Measurements from ENCODE around the gene CLEC4G.

CLEC4G gene

GRCh38 chr19:7720351-7720750, 11.6 kb downstream of the CLEC4G start:
- no peak for DNase-seq

GRCh38 chr19:7718668-7719067, 13.2 kb downstream of the CLEC4G start:
- no peak for DNase-seq

- DNase-seq = no peak
Measured at GRCh38 chr19:7716762-7717161, 15.1 kb downstream of the CLEC4G start.

- DNase-seq = no peak
Measured at GRCh38 chr19:7715671-7716070, 16.2 kb downstream of the CLEC4G start.

- DNase-seq = no peak
Measured at GRCh38 chr19:7710616-7711015, 21.3 kb downstream of the CLEC4G start.

GRCh38 chr19:7709932-7710460, 21.9 kb downstream of the CLEC4G start:
- no peak for DNase-seq

DNA sequence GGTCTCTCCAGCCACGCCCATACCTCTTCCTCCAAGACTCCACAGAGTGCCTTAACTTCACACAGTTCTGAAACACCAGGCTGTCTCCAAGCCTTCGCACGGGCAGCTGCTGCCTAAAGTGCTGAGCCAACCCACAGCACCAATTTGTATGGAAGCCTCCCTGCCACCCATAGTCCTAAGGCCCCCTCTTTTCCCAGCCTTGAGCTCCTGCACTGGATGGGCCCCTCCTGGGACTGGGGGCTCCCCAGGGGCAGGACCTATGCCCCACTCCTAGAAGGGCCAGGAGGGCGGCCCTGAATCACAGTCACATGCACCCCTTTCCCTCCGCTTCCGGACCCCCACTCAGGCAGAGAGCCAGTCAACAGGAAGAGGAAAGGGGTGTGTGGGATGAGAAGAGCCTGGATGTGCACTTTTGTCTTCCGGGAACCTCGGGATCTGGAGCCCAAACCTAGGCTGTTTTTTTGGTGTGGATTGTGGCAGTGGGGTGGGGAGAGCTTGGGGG, 24.9 kb downstream of the CLEC4G start:
- no peak for DNase-seq

DNA sequence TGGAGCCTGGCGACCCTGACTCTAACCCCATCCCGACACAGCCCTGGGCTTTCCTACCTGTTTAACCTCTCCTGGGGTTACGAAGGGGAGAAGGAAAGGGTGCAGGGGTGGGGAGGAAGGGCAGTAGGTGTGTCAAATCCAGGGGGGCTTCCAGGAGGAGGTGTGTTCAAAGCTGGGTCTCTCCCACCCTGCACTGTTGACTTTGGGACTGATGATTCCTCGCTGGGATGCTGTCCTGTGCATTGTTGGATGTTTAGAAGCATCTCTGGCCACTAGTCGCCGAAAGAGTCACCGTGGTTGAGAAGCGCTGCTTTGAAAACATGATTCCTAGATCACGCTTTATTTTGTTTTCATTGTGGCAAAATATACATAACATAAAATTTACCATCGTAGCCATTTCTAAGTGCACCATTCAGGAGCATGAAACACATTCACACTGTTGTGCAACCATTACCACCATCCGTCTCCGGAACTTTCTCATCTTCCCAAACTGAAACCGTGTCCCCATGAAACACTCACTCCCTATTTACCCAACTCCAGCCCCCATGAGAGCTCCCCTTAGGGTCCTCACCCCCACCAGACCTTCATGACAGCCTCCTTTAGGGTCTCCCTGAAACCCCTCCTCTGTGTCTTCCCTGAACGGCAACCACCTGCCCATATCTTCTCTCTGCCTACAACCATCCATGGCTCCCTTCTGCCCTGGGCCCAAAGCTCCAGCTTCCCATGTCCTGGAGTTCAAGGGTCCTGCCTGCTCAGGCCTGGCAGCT, 25.5 kb downstream of the CLEC4G start:
- DNase-seq = no peak

DNA sequence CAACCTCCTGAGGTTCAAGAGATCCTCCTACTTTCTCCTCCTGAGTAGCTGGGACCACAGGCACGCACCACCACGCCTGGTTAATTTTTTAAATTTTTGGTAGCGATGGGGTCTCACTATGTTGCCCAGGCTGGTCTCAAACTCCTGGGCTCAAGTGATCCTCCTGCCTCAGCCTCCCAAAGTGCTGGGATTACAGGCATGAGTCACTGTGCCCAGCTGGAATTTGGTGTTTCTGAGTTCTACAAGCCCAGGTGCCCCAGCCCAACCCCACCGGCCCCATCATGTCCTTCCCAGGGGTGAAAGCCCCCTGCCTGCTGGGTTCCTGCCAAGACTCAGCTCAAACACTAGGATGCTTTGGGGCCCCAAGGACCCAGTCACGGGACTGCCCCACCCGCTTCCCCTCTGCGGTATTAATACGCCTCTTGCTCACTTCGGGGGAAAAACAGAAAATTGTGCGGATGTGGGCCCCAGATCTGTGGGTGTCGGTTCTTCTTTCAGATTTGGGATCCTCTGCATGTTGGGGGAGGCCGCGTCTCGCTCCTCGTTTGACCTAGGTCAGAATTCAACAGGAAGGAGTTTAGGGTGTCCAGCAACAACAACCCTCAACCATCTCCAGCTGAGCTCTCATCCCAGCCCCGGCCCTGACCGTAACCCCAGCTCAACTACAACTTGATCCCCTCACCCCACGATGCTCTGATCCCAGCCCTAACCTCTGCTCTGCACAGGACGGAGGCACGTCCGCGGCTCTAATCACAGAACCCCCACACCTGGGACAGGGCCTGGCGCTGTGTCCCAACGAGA, 26.3 kb downstream of the CLEC4G start:
- peak; percentile 63 for DNase-seq

DNA sequence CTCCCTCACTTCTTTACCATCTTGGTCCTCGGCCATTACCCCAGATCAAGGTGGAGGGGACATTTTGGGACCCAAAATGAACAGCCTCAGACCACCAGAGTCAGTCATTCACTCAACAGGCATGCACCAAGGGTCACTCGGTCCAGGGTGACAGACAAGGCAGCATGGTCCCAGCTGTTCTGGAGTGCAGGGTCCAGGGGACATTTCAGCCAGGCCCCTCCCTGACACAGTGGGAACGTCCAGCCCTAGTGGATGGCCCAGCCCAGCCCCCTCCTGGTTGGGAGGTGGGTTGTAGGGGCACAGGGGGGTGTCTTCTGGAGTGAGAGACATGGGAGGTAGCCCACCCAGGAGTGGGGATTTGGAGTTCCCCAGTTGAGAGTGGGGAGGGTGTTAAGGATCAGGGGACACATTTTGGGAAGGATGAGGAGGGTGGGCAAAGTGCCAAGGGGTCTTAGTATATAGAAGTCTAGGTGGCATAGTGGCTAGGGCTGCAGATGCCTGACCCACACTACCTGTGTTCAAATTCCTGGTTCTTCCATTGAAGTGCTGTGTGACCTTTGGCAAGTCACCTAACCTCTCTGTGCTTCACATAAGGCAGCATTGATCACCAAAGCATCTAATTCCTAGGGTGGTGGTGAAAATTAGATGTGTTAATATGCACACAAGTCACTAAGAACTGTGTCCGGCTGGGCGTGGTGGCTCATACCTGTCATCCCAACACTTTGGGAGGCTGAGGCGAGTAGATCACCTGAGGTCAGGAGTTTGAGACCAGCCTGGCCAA, 27.4 kb downstream of the CLEC4G start:
- DNase-seq = no peak

DNA sequence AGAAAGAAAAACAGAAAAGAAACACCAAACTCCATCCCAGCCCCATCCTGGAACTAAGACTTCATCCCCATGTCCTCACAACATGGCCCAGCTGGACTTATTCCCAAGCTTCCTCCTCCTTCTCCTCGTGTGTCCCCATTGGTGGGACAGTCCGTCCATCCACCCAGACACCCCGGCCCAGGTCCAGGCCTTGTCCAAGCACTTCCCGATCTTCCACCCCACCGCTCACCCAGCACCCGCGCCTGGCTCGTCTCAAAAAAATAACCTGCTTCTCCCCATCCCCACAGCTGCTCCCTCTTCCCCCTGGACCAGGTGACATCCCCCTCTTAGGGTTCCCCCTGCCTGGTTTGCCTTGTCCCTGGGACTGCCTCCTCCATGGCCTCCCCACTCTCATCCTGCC, 28.6 kb downstream of the CLEC4G start:
- DNase-seq = no peak

- DNase-seq = no peak
Measured at GRCh38 chr19:7701654-7702457, 30.1 kb downstream of the CLEC4G start, which contains the start of gene FCER2. Gene FCER2 (minus strand): TSS chr19:7702131. CDS start chr19:7699760, 2,371 bp downstream.

GRCh38 chr19:7701049-7701653, 30.8 kb downstream of the CLEC4G start:
- DNase-seq = no peak

DNA sequence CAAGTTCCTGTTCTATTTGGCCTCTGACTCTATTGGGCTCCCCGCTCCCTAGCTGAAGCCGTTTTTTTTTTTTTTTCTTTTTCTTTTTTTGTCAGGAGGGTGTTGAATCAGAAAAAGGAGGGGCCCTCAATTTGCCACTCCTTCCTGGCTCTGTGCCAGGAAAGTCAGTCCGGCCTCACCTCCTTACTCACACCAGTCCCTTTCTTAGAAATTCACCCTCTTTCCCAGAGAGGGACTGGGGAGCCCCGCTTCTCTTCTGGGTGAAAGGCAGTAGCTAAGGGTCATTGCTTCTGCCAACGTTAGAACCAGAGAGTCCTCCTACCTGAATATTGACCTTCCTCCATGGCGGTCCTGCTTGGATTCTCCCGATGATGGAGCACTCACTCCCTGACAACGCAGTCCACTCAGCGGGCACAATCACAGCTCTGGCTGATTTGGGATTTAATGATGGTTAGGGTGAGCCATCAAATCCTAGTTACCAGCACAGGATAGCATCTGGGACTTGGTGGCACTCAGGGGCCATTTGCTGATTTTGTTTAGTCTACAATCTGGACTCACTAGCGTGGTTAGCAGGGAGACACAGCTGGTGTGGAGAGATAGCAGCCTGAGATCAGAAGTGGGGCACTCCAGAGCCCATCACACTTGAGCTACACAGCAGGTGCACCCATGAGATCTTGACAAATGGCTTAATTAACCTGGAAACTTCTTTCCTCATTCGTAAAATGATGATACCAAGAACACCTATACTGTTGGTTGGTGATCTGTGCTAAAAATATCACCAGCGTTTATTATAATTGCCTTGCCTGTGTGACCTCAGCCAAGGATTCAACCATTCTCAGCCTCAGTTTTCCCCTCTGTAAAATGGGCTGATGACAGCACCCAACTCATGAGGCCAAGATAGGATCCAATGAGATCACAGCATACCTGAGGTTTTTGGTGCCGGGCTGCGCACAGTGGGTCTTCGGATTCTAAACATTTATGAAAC, 32.2 kb downstream of the CLEC4G start:
- DNase-seq = no peak

- DNase-seq = no peak
Measured at GRCh38 chr19:7699003-7699402, 32.9 kb downstream of the CLEC4G start.

DNA sequence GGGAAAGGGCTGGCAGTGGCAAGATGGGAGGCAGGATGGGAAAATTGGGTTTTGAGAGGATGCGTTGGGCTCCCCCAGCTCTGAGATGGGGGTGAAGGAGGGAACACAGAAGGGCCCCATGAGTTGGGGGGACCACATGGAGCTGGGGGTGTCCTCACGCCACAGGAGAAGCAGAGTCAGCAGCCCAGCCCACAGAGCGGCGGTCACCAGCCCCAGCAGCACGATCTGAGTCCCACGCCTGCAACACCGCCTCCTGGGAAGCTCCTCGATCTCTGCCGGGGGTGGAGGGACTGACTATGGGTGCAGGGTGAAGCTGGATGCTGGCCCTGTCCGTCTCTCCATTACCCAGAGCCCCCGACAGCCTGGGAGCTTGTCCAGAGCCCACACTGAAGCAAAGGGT, 33.3 kb downstream of the CLEC4G start:
- DNase-seq = no peak

DNA sequence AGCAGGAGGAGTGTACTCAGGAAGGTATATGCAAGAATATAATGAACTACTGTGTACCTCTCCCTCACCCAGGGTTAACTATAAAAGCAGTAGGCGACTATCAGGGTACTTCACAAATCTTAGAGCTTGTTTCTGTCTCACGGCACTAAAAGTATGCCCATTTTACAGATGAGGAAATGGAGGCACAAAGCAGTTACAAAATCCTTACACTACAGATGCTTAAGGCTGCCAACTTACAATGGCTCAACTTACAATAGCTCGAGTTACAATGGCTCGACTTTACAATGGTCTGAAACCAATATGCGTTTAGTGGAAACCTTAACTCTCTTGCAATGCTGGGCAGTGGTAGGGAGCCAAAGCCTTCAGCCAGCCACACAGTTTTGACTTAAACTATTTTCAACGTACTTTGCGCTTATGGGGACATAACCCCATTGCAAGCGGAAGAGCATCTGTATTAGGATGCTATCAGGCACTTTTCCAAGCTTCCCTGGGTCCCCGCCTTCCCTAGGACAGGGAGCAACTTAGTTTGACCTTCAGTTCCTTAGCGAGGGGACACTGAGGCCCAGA, 34.1 kb downstream of the CLEC4G start:
- DNase-seq = no peak

DNA sequence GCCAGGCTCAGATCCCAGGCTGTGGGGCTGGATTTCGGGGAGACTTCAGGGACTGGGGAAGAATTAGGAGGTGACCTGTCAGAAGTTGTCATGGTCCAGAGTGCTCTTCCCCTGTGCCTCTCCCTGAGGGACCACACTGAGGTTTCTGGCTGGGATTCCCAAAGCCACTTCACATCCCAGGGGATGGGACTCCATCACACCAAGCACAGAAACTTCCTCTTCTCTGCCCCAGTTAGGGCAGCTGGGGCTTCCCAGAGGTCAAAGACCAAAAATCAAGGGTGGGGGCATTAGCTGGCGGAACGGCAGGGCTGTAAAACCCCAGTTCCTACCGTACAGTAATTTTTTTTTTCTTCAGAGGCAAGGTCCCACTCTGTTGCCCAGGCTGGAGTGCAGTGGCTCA, 37.4 kb downstream of the CLEC4G start:
- DNase-seq = no peak

DNA sequence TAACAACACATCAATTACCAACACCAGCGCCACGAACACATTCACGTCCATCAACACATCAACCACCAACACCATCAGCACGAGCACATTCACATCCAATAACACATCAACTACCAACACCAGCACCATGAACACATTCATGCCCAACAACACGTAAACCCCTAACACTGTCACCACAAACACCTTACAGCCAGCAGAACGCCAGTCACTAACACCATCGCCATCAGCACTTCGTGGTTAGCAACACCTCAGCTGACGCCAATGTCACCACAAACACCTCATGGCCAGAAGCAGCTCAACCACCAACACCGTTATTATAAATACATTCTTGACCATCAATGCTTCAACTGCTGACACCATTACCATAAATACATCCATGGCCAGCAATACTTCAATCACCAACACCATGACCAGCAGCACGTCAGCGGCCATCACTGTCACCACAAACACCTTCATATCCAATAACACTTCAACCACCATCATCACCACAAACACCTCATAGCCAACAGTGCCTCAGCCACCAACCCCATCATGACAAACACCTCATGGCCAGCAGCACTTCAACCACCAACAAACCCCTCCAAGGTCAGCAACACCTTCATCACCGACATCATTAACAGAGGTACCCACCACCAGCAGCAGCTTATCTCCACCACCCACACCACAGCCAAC, 39.4 kb downstream of the CLEC4G start:
- DNase-seq = no peak
